H9 (cell line): Measurements from ENCODE around the gene DNAJC1. TPM values are rescaled to one million over a fixed set of nuclear protein-coding genes. Genes with fewer than 3 reads are reported as not detected.

Experiments used
- DNase-seq: peaks from one replicate; pipeline ENCODE4 v3.0.0-alpha.2; 2017
- H2AFZ ChIP-seq: one replicate; pipeline ENCODE4 v1.6.1; 2013; ENCODE audit warnings: mild to moderate bottlenecking, low read length, control low read depth, moderate library complexity
- H2AK5ac ChIP-seq: 2 replicates; pipeline ENCODE4 v1.6.1; 2013; ENCODE audit warnings: low read length, control low read depth, mixed read lengths; ENCODE audit not compliant: insufficient read length
- H2BK120ac ChIP-seq: one replicate; pipeline ENCODE4 v1.6.1; 2013; ENCODE audit warnings: low read depth, mild to moderate bottlenecking, low read length, control low read depth, inconsistent platforms; ENCODE audit not compliant: poor library complexity, severe bottlenecking
- H2BK12ac ChIP-seq: 2 replicates; pipeline ENCODE4 v1.6.1; 2013; ENCODE audit warnings: low read length, control low read depth, mixed read lengths, low read depth; ENCODE audit not compliant: insufficient read length
- H2BK15ac ChIP-seq: 2 replicates; pipeline ENCODE4 v1.6.1; 2013; ENCODE audit warnings: low read depth, low read length, control low read depth
- H2BK20ac ChIP-seq: one replicate; pipeline ENCODE4 v1.6.1; 2013; ENCODE audit warnings: low read depth, mild to moderate bottlenecking, low read length, control low read depth, inconsistent platforms; ENCODE audit not compliant: poor library complexity, severe bottlenecking
- H2BK5ac ChIP-seq: 2 replicates; pipeline ENCODE4 v1.6.1; 2013; ENCODE audit warnings: low read length, control low read depth, mixed read lengths; ENCODE audit not compliant: insufficient read length
- H3K14ac ChIP-seq: 2 replicates; pipeline ENCODE4 v1.6.1; 2013; ENCODE audit warnings: low read length, control low read depth; ENCODE audit not compliant: insufficient read depth
- H3K18ac ChIP-seq: 2 replicates; pipeline ENCODE4 v1.6.1; 2013; ENCODE audit warnings: low read depth, mild to moderate bottlenecking, mixed read lengths, low read length, control low read depth; ENCODE audit not compliant: insufficient read length
- H3K23ac ChIP-seq: 2 replicates; pipeline ENCODE4 v1.6.1; 2013; ENCODE audit warnings: low read length, control low read depth, mixed read lengths, low read depth; ENCODE audit not compliant: insufficient read length
- H3K23me2 ChIP-seq: 2 replicates; pipeline ENCODE4 v1.6.1; 2013; ENCODE audit warnings: low read depth, mild to moderate bottlenecking, mixed read lengths, low read length, control low read depth; ENCODE audit not compliant: insufficient read length, poor library complexity, severe bottlenecking
- H3K27ac ChIP-seq: 2 replicates; pipeline ENCODE4 v1.5.1; 2013; ENCODE audit warnings: low read length, control low read depth, mixed read lengths, low read depth; ENCODE audit not compliant: insufficient read length
- H3K27me3 ChIP-seq: 2 replicates; pipeline ENCODE4 v1.6.1; 2013; ENCODE audit warnings: low read length, control low read depth, inconsistent platforms; ENCODE audit not compliant: insufficient read depth
- H3K4ac ChIP-seq: 2 replicates; pipeline ENCODE4 v1.6.1; 2013; ENCODE audit warnings: low read depth, mild to moderate bottlenecking, control low read depth, inconsistent platforms, low read length, moderate library complexity
- H3K4me1 ChIP-seq: 2 replicates; pipeline ENCODE4 v1.6.1; 2013; ENCODE audit warnings: low read length, control low read depth, inconsistent platforms; ENCODE audit not compliant: insufficient read depth
- H3K4me2 ChIP-seq: 2 replicates; pipeline ENCODE4 v1.6.1; 2013; ENCODE audit warnings: low read length, control low read depth, mixed read lengths; ENCODE audit not compliant: insufficient read length, insufficient read depth
- H3K56ac ChIP-seq: 2 replicates; pipeline ENCODE4 v1.6.1; 2013; ENCODE audit warnings: low read depth, mild to moderate bottlenecking, mixed read lengths, low read length, control low read depth; ENCODE audit not compliant: insufficient read length
- H3K79me1 ChIP-seq: 2 replicates; pipeline ENCODE4 v1.6.1; 2013; ENCODE audit warnings: low read depth, mild to moderate bottlenecking, moderate library complexity, low read length, control low read depth, inconsistent platforms; ENCODE audit not compliant: insufficient read depth, poor library complexity, severe bottlenecking
- H3K79me2 ChIP-seq: 2 replicates; pipeline ENCODE4 v1.6.1; 2013; ENCODE audit warnings: low read length, control low read depth, inconsistent platforms; ENCODE audit not compliant: insufficient read depth
- H3K9ac ChIP-seq: 2 replicates; pipeline ENCODE4 v1.6.1; 2013; ENCODE audit warnings: low read length, control low read depth, mixed read lengths; ENCODE audit not compliant: insufficient read length; ENCODE audit errors: extremely low read depth
- H3K9me3 ChIP-seq: one replicate; pipeline ENCODE4 v1.6.1; 2013; ENCODE audit warnings: low read depth, low read length, inconsistent platforms; ENCODE audit not compliant: control insufficient read depth
- H3T11ph ChIP-seq: one replicate; pipeline ENCODE4 v1.6.1; 2013; ENCODE audit warnings: mild to moderate bottlenecking, low read length, control low read depth, inconsistent platforms
- H4K20me1 ChIP-seq: one replicate; pipeline ENCODE4 v1.6.1; 2013; ENCODE audit not compliant: control insufficient read depth, insufficient read length, insufficient read depth
- H4K5ac ChIP-seq: 2 replicates; pipeline ENCODE4 v1.6.1; 2013; ENCODE audit warnings: low read depth, mild to moderate bottlenecking, mixed read lengths, low read length, control low read depth; ENCODE audit not compliant: insufficient read length
- H4K8ac ChIP-seq: replicated peaks from 2 replicates; pipeline ENCODE4 v1.6.1; 2013; ENCODE audit warnings: low read length, control low read depth, mixed read lengths, low read depth; ENCODE audit not compliant: insufficient read length
- H4K91ac ChIP-seq: 2 replicates; pipeline ENCODE4 v1.6.1; 2013; ENCODE audit warnings: low read depth, mild to moderate bottlenecking, moderate library complexity, mixed read lengths, low read length, control low read depth; ENCODE audit not compliant: insufficient read length
- H3K27ac Mint-ChIP-seq, 3 experiments: 2 replicates in 2 of 3; 3 replicates in 1 of 3; pipeline ENCODE4 v1.8.0; 2020 to 2021; ENCODE audit warnings: mixed read lengths in 3 of 3, mild to moderate bottlenecking in 1 of 3, moderate library complexity in 1 of 3
- H3K27me3 Mint-ChIP-seq: 2 replicates; pipeline ENCODE4 v1.8.0; 2021; ENCODE audit warnings: low read depth, mild to moderate bottlenecking, moderate library complexity, mixed read lengths
- H3K36me3 Mint-ChIP-seq, 3 experiments: 2 replicates in 2 of 3; 3 replicates in 1 of 3; pipeline ENCODE4 v1.8.0; 2020 to 2021; ENCODE audit warnings: low read depth in 3 of 3, mixed read lengths in 3 of 3; ENCODE audit not compliant: insufficient read depth in 1 of 3
- H3K4me1 Mint-ChIP-seq, 2 experiments: 2 replicates each; pipeline ENCODE4 v1.8.0; 2020; ENCODE audit warnings: mixed read lengths in 2 of 2
- H3K4me3 Mint-ChIP-seq, 2 experiments: 2 replicates in 1 of 2; 3 replicates in 1 of 2; pipeline ENCODE4 v1.8.0; 2020 to 2021; ENCODE audit warnings: mild to moderate bottlenecking in 2 of 2, mixed read lengths in 2 of 2, moderate library complexity in 1 of 2
- H3K9me3 Mint-ChIP-seq, 2 experiments: 2 replicates in 1 of 2; 3 replicates in 1 of 2; pipeline ENCODE4 v1.8.0; 2020; ENCODE audit warnings: mild to moderate bottlenecking in 2 of 2, mixed read lengths in 2 of 2, moderate library complexity in 1 of 2
- WGBS: extraction: QIAGEN DNeasy Blood & Tissue Kit; methylation state at CpG from one replicate; pipeline ENCODE4 v1.1.7; 2013; ENCODE audit warnings: missing lambda C conversion rate, low lambda C conversion rate, mixed read lengths; ENCODE audit not compliant: insufficient read length; ENCODE audit errors: extremely low coverage; 5-methylcytosine and 5-hydroxymethylcytosine counted together
- total RNA-seq: library from RNA; stranded (reverse); gene quantifications from 2 replicates; pipeline ENCODE4 v1.2.1, GENCODE V29; 2021
- TF ChIP-seq, protein P1 (sequence below): fragments of 200-600 bp; sonication (generic); conservative IDR thresholded peaks from 3 replicates; pipeline ENCODE4 v1.8.0; 2021; ENCODE audit warnings: antibody characterized with exemption, mild to moderate bottlenecking

The DNAJC1 gene
- total RNA-seq, 1 experiment from 2014 or later: 11.2 TPM

DNA sequence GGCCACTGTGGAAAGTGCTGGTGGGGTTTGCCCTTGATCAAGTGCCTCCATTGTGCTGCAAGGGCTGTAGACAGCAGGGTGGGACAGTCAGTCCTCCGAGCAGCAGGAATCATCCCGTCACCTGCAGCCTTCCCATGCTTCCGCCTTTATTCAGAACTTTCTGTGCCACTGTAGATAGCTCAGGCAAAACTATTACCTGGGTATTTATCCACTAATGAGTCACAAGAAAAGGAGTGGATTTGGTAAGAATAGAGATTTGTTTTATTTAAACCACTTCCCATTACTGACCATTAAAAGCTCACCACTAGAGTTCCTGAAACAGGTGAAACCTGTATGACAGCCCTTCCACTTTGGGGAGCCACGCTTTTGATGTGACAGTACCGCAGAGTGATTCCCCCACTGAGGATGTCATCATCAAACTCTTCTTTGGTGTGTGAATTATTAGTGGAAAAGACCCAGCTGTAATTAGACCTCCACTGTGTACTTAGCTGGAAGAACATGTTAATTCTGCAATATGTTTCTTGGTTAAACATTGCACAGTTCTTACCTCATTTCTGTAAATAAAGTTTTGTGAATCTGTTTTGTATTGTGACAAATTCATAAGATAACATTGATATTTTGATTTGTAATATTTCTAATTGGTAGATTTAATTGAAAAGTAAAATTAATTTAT lies 260.7 kb downstream of the DNAJC1 start:
- WGBS: no CpG with 5 or more reads among the region's 5 CpGs
- Histone ChIP-seq H4K20me1 (no peaks in the 10 kb centered on the region), H3K23ac (no peak overlapping the region), H3K9ac (no peak overlapping the region), H3K14ac (no peak overlapping the region), H2BK15ac (no peak overlapping the region), H3K18ac (no peak overlapping the region), H3K56ac (no peak overlapping the region), H2BK20ac (no peak overlapping the region), H3K27me3 (no peaks in the 10 kb centered on the region), H3K79me2 (no peaks in the 10 kb centered on the region; the same call in 1 of the 2 replicates), H4K91ac (no peak overlapping the region), H3K79me1 (no peaks in the 10 kb centered on the region), H3K4me1 (no peaks in the 10 kb centered on the region; the same call in 1 of the 2 replicates), H3K4me2 (no peak overlapping the region), H3K27ac (no peak overlapping the region), H2BK120ac (no peak overlapping the region), H2BK5ac (no peak overlapping the region), H3K4ac (no peak overlapping the region), H2BK12ac (no peak overlapping the region), H4K5ac (no peak overlapping the region), H4K8ac (no peak overlapping the region), H3K23me2 (no peaks in the 10 kb centered on the region), H3K9me3 (no peaks in the 10 kb centered on the region), H3T11ph (no peak overlapping the region), H2AK5ac (no peak overlapping the region), H2AFZ (no peak overlapping the region)
- DNase-seq: no peak
- H3K36me3 Mint-ChIP-seq: peaks cover 18 to 74% (median 61%) of the 10 kb centered on the region in 3 experiments
- peaks cover 27 to 31% of the 10 kb centered on the region in 2 experiments for H3K4me1 Mint-ChIP-seq
- TF ChIP-seq, protein P1, sequence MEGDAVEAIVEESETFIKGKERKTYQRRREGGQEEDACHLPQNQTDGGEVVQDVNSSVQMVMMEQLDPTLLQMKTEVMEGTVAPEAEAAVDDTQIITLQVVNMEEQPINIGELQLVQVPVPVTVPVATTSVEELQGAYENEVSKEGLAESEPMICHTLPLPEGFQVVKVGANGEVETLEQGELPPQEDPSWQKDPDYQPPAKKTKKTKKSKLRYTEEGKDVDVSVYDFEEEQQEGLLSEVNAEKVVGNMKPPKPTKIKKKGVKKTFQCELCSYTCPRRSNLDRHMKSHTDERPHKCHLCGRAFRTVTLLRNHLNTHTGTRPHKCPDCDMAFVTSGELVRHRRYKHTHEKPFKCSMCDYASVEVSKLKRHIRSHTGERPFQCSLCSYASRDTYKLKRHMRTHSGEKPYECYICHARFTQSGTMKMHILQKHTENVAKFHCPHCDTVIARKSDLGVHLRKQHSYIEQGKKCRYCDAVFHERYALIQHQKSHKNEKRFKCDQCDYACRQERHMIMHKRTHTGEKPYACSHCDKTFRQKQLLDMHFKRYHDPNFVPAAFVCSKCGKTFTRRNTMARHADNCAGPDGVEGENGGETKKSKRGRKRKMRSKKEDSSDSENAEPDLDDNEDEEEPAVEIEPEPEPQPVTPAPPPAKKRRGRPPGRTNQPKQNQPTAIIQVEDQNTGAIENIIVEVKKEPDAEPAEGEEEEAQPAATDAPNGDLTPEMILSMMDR: no peak
- H3K27ac Mint-ChIP-seq: peak overlapping the region in 2 of 3 experiments; percentile 18 to 37; a peak in 1 of 7 replicates
- no peaks in the 10 kb centered on the region for H3K9me3 Mint-ChIP-seq
- H3K4me3 Mint-ChIP-seq: no peak overlapping the region
- no peaks in the 10 kb centered on the region for H3K27me3 Mint-ChIP-seq
